ENCODE data around the gene PGM5.

DNA sequence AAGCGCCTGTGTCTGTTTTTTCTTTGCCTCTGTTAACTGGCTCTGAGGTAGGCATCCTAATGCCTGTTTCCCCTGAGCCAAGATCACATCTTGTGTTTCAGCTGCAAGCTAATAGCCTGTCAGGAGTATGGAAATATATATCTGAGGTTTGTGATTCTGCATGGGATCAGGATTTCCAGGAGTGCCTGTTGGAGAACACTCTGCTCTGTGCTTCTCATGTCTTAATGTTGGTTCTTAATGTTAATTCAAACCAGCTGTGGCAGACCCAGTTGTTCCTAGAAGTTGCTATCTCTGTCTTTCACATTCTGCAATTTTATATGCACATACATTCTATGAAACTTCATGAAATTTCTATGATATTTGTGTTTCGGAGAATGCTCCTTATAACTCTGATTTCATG lies 72.1 kb downstream of the PGM5 start:
- TF ChIP-seq EZH2 (IDR thresholded peaks at IDR 0.05; ENCODE audit: insufficient read depth, poor library complexity, severe bottlenecking) (no peak), EZH2phosphoT487 (IDR thresholded peaks at IDR 0.05; ENCODE audit: insufficient read depth, low read depth) (no peak)
